K562 (cell line): Measurements from ENCODE around the gene MYO1F. TPM values are rescaled to one million over a fixed set of nuclear protein-coding genes. Genes with fewer than 3 reads are reported as not detected.

Source experiments
- ATAC-seq: fragments of 200-7000 bp; cut with Tn5 transposase; 3 replicates; pipeline ENCODE4 v1.9.1; 2020; ENCODE audit warnings: moderate library complexity
- BruUV-seq: library from RNA; stranded (reverse); fragments of 400-500 nt; replicated peaks from 2 replicates; lab custom pipeline; 2021; lab: Mats Ljungman, UMichigan
- CTCF ChIA-PET: fragments of 300-600 bp; formaldehyde crosslinking; extraction: SDS; loops from one replicate; lab custom pipeline; 2021; ENCODE audit warnings: low intra/inter-chr PET ratio; lab: Yijun Ruan, JAX
- POLR2A ChIA-PET: fragments of 300-600, 350-650 bp; sonication (Branson Sonifier 250); formaldehyde crosslinking; extraction: SDS; loops from one replicate; lab custom pipeline; 2021; ENCODE audit warnings: antibody characterized with exemption, inconsistent platforms; lab: Yijun Ruan, JAX
- DNase-seq, 4 experiments: peaks; one replicate each; pipeline versions ENCODE4 v3.0.0 to v3.0.0-alpha.2; 2011 to 2018; ENCODE audit warnings: low spot score in 3 of 4, mixed read lengths in 3 of 4; ENCODE audit errors: extremely low read depth in 1 of 4
- FAIRE-seq: peaks from 2 replicates; lab custom pipeline; 2011; peaks lifted over from hg19 to GRCh38; lab: Jason Lieb, UNC
- H2AFZ ChIP-seq: 2 replicates; pipeline ENCODE4 v1.6.0; 2011; ENCODE audit warnings: low read depth, low read length, control low read depth, inconsistent platforms
- H3K27ac ChIP-seq: fragments of 200-600 bp; 3 replicates; pipeline ENCODE4 v1.8.0; 2011; ENCODE audit warnings: low read depth, mild to moderate bottlenecking, control low read depth, inconsistent platforms, low read length, moderate library complexity, mixed read lengths; ENCODE audit errors: extremely low read depth
- H3K27me3 ChIP-seq, 2 experiments: fragments of 300-600 bp in 1 of 2; 2 replicates in 1 of 2; 3 replicates in 1 of 2; pipeline versions ENCODE4 v1.6.0 to v1.8.0; 2011; ENCODE audit warnings: inconsistent platforms in 2 of 2, low read length in 2 of 2, mild to moderate bottlenecking in 1 of 2, mixed read lengths in 1 of 2, moderate library complexity in 1 of 2; ENCODE audit not compliant: control insufficient read depth in 2 of 2, insufficient read depth in 2 of 2
- H3K36me3 ChIP-seq: fragments of 300-600 bp; 3 replicates; pipeline ENCODE4 v1.8.0; 2011; ENCODE audit warnings: mild to moderate bottlenecking, low read length, inconsistent platforms; ENCODE audit not compliant: control insufficient read depth, insufficient read depth
- H3K4me1 ChIP-seq, 2 experiments: fragments of 200-600 bp in 1 of 2; replicated peaks in 1 of 2; 2 replicates in 1 of 2; 3 replicates in 1 of 2; pipeline versions ENCODE4 v1.5.1 to v1.8.0; 2011; ENCODE audit warnings: inconsistent platforms in 2 of 2, low read length in 2 of 2, mild to moderate bottlenecking in 1 of 2, mixed read lengths in 1 of 2, moderate library complexity in 1 of 2; ENCODE audit not compliant: control insufficient read depth in 2 of 2, insufficient read depth in 2 of 2
- H3K4me2 ChIP-seq: 2 replicates; pipeline ENCODE4 v1.6.1; 2011; ENCODE audit warnings: low read length, control low read depth, inconsistent platforms, mixed read lengths; ENCODE audit not compliant: insufficient read depth
- H3K4me3 ChIP-seq: fragments of 200-600 bp; sonication (generic), shearing (Covaris generic); 2 replicates; pipeline ENCODE4 v1.5.1; 2016; ENCODE audit warnings: control low read depth, inconsistent platforms
- H3K79me2 ChIP-seq: fragments of 200-600 bp; 3 replicates; pipeline ENCODE4 v1.8.0; 2011; ENCODE audit warnings: low read length, inconsistent platforms; ENCODE audit not compliant: control insufficient read depth, insufficient read depth
- H3K9ac ChIP-seq, 2 experiments: 2 replicates each; pipeline versions ENCODE4 v1.6.0 to v1.6.1; 2011; ENCODE audit warnings: low read depth in 2 of 2, low read length in 2 of 2, control low read depth in 1 of 2, inconsistent platforms in 1 of 2, mild to moderate bottlenecking in 1 of 2, mixed read lengths in 1 of 2; ENCODE audit not compliant: insufficient read depth in 1 of 2
- H3K9me1 ChIP-seq: one replicate; pipeline ENCODE4 v1.6.0; 2011; ENCODE audit warnings: inconsistent platforms, mild to moderate bottlenecking, low read length, moderate library complexity; ENCODE audit not compliant: control insufficient read depth, insufficient read depth
- H3K9me3 ChIP-seq: replicated peaks from 2 replicates; pipeline ENCODE4 v1.5.1; 2011; ENCODE audit warnings: low read depth, low read length, inconsistent platforms; ENCODE audit not compliant: control insufficient read depth, insufficient read depth
- H4K20me1 ChIP-seq: replicated peaks from 2 replicates; pipeline ENCODE4 v1.6.1; 2011; ENCODE audit warnings: low read length, inconsistent platforms, mixed read lengths; ENCODE audit not compliant: control insufficient read depth, insufficient read depth
- ATF1 ChIP-seq, 2 experiments: fragments of 450-650 bp in 1 of 2; IDR thresholded peaks; 2 replicates each; pipeline ENCODE4 v1.6.1; 2016; ENCODE audit warnings: missing compliant biosample characterization in 1 of 2, missing genetic modification characterization in 1 of 2
- MGA ChIP-seq: fragments of 450-650 bp; IDR thresholded peaks from 2 replicates; pipeline ENCODE4 v1.6.1; 2016; ENCODE audit warnings: mild to moderate bottlenecking, moderate library complexity
- SP1 ChIP-seq: sonication (generic); formaldehyde crosslinking; IDR thresholded peaks from 2 replicates; pipeline ENCODE4 v1.8.1; 2022; ENCODE audit warnings: mild to moderate bottlenecking, missing genetic modification reagents
- SREBF1 ChIP-seq: fragments of 150-350 bp; IDR thresholded peaks from 2 replicates; pipeline ENCODE4 v1.6.1; 2014; ENCODE audit warnings: antibody characterized with exemption, low read depth, low read length, borderline replicate concordance
- TFAP4 ChIP-seq: sonication (generic); formaldehyde crosslinking; IDR thresholded peaks from 2 replicates; pipeline ENCODE4 v1.8.0; 2022; ENCODE audit warnings: missing genetic modification reagents, mild to moderate bottlenecking, moderate library complexity, borderline replicate concordance
- ZBTB7A ChIP-seq: IDR thresholded peaks from 2 replicates; pipeline ENCODE4 v1.6.1; 2011; ENCODE audit warnings: low read depth, mild to moderate bottlenecking, low read length, moderate library complexity, borderline replicate concordance; ENCODE audit not compliant: control insufficient read depth
- ZNF12 ChIP-seq: sonication (generic); formaldehyde crosslinking; IDR thresholded peaks from 2 replicates; pipeline ENCODE4 v1.4.0; 2020; ENCODE audit warnings: mild to moderate bottlenecking, missing genetic modification reagents
- ZNF239 ChIP-seq: fragments of 250-450 bp; sonication (Bioruptor Pico); IDR thresholded peaks from 2 replicates; pipeline ENCODE4 v1.4.0; 2020; ENCODE audit warnings: mild to moderate bottlenecking
- WGBS: fragments of 100-300 bp; shearing (Covaris generic); methylation state at CpG from one replicate; pipeline ENCODE4 v1.1.6; 2016; ENCODE audit warnings: low coverage, mixed read lengths; ENCODE audit not compliant: insufficient coverage; ENCODE audit errors: missing lambda C conversion rate; 5-methylcytosine and 5-hydroxymethylcytosine counted together
- in situ Hi-C: fragments of 300-500 bp; cut with MboI; formaldehyde crosslinking; loops from 4 replicates; pipeline ENCODE4 v1.15.0; 2018; ENCODE audit warnings: inconsistent platforms, mixed read lengths
- intact Hi-C: fragments of 100-400 bp; cut with micrococcal nuclease; formaldehyde crosslinking; loops from 2 replicates; pipeline ENCODE4 v1.14.2; 2022
- polyA plus RNA-seq, 8 experiments: library from polyadenylated mRNA; depleted of rRNA in 4 of 8; stranded (reverse) in 5 of 8; unstranded in 3 of 8; fragments of >200 nt; fragmentation: Nextera tagmentation in 2 of 8; fragmentation: Illumina TruSeq in 1 of 8; extraction: Ambion mirVana in 2 of 8; extraction: Trizol in 1 of 8; gene quantifications; 2 replicates each; pipeline versions ENCODE4 v1.2.1 to v1.2.3, GENCODE V29; 2011 to 2014; ENCODE audit warnings: inconsistent platforms in 1 of 8, missing spikeins in 1 of 8
- total RNA-seq, 7 experiments: library from RNA; depleted of rRNA in 6 of 7; stranded (reverse); fragments of >200 nt in 6 of 7; fragmentation: Illumina TruSeq in 2 of 7; extraction: Trizol in 2 of 7; gene quantifications; 2 replicates each; pipeline versions ENCODE4 v1.2.1 to v1.2.3, GENCODE V29; 2011 to 2021; ENCODE audit warnings: low replicate concordance in 1 of 7

Gene MYO1F
- total and polyA plus RNA-seq, 9 of the 15 experiments (the other 6 are each of a cell fraction or from before 2014, with no cell fraction given) = 0.78 to 9.4 (median 4.3) TPM

- no peak overlapping the region for H3K4me3 ChIP-seq
- no peaks in the 10 kb centered on the region for H3K36me3 ChIP-seq
- peaks cover 0 to 9% of the 10 kb centered on the region in 2 experiments; a peak in 2 of 5 replicates for H3K27me3 ChIP-seq
- no TSS peak for BruUV-seq
- H3K9me3 ChIP-seq = no peaks in the 10 kb centered on the region
- H3K27ac ChIP-seq = no peak overlapping the region
- ChIA-PET CTCF (interaction anchor here (0.9 to 1.5 kb wide), 2 partner anchors 116 to 225 kb away, joined by 3 to 4 read pairs; no protein-coding TSS in a partner anchor), POLR2A (interaction anchor here (0.6 to 1.4 kb wide), 6 partner anchors 10 to 315 kb away, joined by 3 to 4 read pairs (median 3); partner anchors contain the start of genes NDUFA7, RAB11B and RPS28)
- no peak overlapping the region for H3K4me2 ChIP-seq
- in situ Hi-C loops (no loop called here), intact Hi-C loops (loop anchor here (5.0 to 10.0 kb wide), 2 partner anchors 164 to 226 kb away; partner anchors contain the start of gene MARCHF2)
- no peaks in the 10 kb centered on the region for H3K9me1 ChIP-seq
- H3K9ac ChIP-seq = no peak overlapping the region
- 7% methylated on average over 17 of the region's 17 CpGs for WGBS
- H3K79me2 ChIP-seq = no peaks in the 10 kb centered on the region
- no peak overlapping the region for H2AFZ ChIP-seq
- ATAC-seq = peak; percentile 71
- peak; percentile 92 for FAIRE-seq
- H3K4me1 ChIP-seq = peaks cover 15 to 37% of the 10 kb centered on the region in 2 experiments
- peak; percentile 74 to 83 (median 80) for DNase-seq
- H4K20me1 ChIP-seq = no peaks in the 10 kb centered on the region
- TF ChIP-seq SREBF1 (no peak), MGA (no peak), ZNF239 (no peak), SP1 (CRISPR knock-in tag) (no peak), ZNF12 (no peak), ATF1 (CRISPR knock-in tag; IDR thresholded peaks at IDR 0.05) (no peak), ATF1 (tag; IDR thresholded peaks at IDR 0.05) (no peak), ZBTB7A (0 out of 2 replicates have a peak, but pooled peaks have one; percentile 23), TFAP4 (CRISPR knock-in tag) (peak; percentile 59)
These were observed 1.5 kb upstream of the MYO1F start for GRCh38 chr19:8578642-8579265.
